GM21381 (cell line): ENCODE measurements around the gene PHF2.

Source experiments
- ATAC-seq: cut with Tn5 transposase; IDR thresholded peaks from one replicate; pipeline ENCODE4 v1.9.1; 2021; ENCODE audit warnings: mild to moderate bottlenecking, moderate library complexity; ENCODE audit not compliant: unreplicated experiment

Gene PHF2

DNA sequence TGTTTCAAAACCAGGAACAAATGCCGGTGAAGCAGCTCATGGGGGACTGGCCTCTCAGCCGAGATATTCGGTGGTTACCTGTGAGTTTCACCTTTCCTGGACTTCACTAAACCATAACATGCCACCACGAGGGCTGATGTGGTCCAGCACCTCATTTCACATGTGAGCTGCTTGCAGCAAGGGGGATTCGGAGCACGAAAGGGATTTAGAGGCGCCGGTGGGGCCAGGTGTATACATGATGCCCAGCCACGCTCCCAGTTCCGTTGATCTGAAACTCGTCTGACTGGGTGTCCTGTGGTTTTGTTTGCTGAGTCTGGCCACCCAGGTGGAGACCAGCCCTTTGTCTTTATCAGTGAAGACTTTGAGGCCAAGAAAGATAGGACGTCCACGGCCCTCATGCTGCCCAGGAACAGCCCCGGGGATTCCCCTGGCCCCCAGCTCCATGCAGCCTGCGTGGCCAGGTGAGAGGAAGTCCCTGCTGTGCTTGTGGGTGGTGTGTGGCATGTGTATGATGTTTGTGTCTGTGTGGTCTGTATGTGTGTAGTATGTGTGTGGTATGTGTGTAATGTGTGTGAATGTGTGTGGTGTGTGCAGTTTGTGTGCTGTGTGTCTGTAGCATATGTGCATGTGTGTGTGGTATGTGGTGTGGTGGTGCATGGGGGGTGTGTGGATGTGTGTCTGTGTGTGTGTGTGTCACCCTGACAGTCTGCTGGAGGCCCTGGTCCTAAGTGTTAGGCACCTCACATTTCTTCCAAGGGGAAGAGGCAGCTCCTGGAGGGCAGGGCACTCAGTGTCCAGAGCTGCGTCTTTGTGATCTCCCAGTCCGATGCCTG is 23.4 kb downstream of the PHF2 start:
- ATAC-seq, result no peak

GRCh38 chr9:93600504-93600903 is 24.1 kb downstream of the PHF2 start:
- no peak for ATAC-seq

DNA sequence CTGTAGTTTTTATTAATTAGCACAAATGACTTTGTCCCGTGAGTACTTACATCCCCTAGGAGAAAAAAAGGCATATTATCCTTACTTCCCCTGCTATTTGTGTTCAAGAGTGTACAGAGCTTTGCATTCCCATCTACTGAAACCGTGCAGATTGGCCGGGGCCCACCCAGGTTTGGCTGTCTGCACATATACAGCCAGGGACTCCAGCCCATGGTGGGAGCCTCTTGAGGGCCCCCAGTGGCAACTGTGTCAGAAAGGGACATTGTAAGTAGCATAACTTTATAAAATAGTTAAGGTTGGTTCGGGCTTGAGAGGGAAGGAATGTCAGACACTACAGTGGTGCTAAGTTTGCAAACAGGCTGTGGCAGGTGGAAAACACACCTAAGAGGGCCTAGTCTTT is 24.7 kb downstream of the PHF2 start:
- no peak for ATAC-seq

- no peak for ATAC-seq
Measured at GRCh38 chr9:93601666-93602065, 25.3 kb downstream of the PHF2 start.

GRCh38 chr9:93603011-93603410 is 26.6 kb downstream of the PHF2 start:
- no peak for ATAC-seq

DNA sequence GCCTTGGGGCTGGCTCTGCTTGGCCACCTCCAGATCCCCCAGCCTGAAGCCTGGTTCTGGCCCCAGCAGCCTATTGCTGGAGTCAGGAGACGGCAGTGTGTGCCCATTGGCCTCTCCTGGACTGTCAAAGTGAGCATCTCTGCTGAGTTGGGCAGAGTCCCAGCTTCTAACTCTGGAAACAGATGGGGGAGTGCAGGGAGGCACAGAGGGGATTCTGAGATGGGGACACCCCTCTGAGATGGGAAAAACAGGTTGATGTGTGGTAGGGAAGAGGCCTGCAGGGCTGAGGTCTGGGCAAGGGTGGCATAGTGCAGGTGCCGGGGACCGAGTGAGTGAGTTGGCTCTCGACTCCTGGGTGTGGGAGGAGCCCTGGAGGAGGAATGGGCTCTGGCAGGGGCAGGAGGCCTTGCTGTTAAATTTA is 27.5 kb downstream of the PHF2 start:
- no peak for ATAC-seq

GRCh38 chr9:93606187-93606586 is 29.8 kb downstream of the PHF2 start:
- ATAC-seq, result no peak

- ATAC-seq, result no peak
Measured at GRCh38 chr9:93610206-93610605, 33.8 kb downstream of the PHF2 start.

GRCh38 chr9:93612052-93612795 is 35.8 kb downstream of the PHF2 start:
- ATAC-seq, result no peak

- ATAC-seq, result no peak
Measured at GRCh38 chr9:93612796-93613154, 36.4 kb downstream of the PHF2 start.

GRCh38 chr9:93613174-93613573 is 36.8 kb downstream of the PHF2 start:
- no peak for ATAC-seq

- no peak for ATAC-seq
Measured at GRCh38 chr9:93613791-93614190, 37.4 kb downstream of the PHF2 start.

DNA sequence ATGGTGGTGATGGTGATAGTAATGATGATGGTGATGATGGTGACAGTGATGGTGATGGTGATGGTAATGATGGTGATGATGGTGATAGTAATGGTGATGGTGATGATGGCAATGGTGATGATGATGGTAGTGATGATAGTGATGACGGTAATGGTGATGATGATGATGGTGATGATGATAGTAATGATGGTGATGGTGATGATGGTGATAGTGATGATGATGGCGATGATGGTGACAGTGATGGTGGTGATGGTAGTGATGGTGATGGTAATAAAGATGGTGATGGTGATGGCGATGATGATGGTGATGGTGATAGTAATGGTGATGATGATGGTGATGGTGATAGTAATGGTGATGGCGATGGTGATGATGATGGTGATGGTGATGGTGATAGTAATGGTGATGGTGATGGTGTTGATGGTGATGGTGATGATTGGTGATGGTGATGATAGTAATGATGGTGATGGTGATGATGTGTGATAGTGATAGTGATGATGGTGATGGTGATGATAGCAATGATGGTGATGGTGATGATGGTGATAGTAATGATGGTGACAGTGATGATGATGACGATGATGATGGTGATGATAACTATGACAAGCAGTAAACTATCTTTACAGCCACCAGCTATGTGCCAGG is 38.6 kb downstream of the PHF2 start:
- ATAC-seq, result no peak

GRCh38 chr9:93616044-93616443 is 39.7 kb downstream of the PHF2 start:
- ATAC-seq, result no peak

- ATAC-seq, result no peak
Measured at GRCh38 chr9:93617273-93617672, 40.9 kb downstream of the PHF2 start.

DNA sequence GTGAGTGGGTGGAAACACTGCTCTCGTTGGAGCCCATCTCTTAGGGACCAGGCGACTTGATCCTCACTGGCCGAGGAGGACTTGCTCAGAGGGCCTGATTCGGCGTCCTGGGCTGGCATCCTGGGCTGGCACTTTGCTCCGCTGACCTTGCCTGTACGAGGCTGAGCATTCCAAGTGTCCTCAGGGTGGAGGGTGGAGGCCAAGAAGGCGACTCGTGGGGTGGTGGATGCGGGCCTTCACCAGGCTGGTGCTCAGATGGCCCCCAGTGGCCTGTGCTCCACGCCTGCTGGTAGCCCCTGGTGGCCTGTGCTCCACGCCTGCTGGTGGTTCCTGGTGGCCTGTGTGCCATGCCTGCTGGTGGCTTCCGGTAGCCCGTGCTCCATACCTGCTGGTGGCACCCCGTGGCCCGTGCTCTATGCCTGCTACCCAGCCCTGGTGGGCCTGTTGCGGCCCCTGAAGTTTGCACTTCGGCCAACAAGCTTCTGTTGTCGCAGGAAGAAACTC is 42.9 kb downstream of the PHF2 start:
- no peak for ATAC-seq

DNA sequence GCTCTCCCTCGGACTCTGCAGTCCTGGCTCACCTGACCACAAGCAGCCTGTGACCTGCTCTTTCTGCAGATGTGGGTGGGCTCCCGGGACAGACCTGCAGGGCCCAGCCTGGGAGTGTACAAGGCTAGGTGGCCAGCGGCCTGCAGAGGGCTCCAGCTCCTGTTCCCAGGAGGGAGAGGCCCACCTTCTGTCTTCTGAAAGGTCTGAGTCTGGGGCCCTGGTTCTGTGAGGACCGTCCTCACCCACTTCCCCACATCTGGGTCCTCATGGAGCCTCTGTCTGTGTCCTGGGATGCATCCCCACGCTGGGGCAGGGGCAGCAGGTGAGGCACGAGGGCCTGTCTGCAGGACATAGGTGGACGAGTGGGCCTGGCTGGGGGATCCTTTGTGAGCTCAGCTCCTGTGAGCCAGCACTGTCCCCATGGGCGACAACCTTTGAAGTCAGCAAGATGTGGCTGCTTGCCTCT is 43.7 kb downstream of the PHF2 start:
- no peak for ATAC-seq

- no peak for ATAC-seq
Measured at GRCh38 chr9:93620881-93621820, 44.8 kb downstream of the PHF2 start.

DNA sequence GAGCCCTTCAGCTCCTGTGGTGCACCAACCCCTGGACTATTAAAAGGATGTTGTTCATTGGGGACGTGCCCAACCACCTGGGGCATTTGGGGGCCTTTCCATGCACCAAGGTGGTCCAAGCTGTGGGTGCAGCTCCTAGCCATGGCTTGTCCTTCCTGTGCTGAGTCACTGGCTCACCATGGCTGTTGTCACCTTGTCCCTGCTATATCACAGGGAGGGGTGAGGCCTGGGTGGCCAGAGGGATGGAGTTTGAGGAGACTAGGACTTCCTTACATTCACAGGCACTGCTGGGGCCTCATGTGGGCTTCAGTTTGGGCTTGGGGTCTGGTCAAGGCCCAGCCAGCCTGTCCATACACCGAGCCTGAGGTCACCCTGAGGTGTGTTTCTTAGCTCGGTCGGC is 45.5 kb downstream of the PHF2 start:
- ATAC-seq, result no peak

- no peak for ATAC-seq
Measured at GRCh38 chr9:93622691-93623090, 46.3 kb downstream of the PHF2 start.
